HPDE6-E6E7 (cell line): ENCODE measurements around the gene VAV2.

ENCODE experiments used
- DNase-seq: peaks from one replicate; pipeline ENCODE4 v3.0.0; 2011; ENCODE audit warnings: missing footprints; ENCODE audit errors: extremely low spot score

Gene VAV2

DNA sequence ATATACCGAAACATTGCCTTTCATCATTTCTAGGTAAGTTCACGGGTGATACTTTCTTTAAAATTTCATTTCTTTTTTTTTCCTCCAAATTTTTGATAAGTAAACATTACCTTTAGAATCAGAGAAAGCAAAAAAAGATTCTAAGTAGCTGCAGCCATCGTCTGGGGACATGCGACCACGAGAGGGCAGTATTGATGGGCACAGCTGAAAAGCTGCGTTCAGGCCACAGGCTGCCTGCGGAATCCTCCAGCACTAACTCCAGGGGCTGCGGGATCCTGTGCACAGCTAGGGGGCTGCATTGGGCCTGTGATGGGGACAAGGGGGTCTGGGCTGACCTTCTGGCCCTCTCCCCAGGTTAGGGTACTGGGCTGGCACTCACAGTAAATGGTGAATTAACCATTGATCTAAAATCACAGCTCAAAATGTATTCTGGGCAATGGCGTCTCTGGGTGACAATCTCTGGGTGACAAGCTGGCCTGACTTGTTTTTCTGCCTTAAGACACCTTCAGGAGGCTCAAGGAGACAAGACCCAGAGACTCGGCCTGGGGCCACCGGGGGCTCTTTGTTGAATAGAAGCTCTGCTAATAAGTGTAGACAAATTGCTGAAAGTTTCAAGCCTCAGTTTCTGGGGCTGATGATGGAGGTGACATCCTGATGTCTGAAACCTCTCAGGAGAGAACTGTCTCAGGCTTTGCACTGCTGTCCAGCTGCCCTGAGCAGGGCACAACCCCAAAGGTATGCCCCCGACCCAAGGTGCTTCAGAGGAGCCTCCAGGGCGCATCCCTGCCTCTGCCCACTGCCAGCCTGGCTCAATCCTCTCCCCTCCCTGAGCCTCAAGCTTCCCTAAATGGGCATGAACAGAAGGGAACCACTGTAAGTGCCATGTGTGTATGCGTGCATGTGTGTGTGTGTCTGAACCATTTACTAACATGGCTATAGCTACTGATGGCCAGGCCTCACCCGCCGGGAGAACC is 209.7 kb downstream of the VAV2 start:
- DNase-seq = peak; percentile 43

DNA sequence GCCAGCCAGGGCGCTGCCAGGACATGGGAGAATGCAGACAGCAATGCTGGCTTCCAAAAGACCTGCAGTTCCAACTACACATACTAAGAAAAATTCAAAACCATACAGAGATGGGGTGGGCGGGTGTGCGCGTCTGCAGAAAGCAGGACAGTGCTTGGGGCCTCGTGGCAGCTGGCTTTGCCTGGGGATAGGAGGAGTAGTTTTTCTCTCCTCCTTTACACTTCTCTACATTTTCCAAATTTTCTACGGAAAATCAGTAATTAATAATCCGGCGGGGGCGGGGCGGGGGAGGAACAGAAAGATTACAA is 210.3 kb downstream of the VAV2 start:
- DNase-seq = no peak

DNA sequence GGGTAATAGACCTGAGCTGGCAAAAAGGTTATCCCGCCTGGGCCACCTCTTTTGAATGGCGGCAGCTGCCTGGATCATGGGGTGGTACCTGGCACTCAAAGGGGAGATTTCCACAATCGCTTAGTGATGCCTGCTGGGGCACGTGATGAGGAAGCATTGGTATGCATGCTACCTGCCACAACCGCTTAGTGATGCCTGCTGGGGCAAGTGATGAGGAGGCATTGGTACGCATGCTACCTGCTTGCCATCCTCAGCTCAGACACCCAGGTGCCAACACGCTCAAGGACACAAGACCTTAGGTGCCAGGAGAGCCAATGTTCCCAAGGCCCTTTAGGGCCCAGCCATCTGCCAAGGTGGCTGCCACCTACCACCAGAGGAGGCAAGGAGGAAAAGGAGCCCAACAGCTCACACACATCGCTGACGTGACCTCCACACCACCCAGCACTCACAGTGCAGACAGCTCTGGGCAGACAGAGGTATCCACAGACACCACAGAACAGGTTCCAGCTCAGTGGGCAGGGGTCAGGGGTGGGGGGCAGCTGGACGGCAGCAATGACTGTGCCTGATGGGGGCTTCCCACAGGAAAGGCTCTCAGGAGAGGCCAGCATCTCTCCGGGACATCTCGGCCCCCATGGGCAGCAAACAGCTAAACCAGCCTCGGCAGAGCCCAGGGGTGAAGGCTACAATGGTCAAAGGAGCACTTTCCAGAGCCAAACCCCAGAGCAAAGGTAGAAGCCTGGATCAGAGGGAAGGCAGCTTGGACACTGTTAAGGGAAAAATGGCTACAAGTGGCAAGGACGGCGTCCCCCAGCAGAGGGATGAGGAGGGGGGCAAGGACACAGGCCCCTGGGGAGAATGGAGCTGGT is 210.9 kb downstream of the VAV2 start:
- no peak for DNase-seq

DNA sequence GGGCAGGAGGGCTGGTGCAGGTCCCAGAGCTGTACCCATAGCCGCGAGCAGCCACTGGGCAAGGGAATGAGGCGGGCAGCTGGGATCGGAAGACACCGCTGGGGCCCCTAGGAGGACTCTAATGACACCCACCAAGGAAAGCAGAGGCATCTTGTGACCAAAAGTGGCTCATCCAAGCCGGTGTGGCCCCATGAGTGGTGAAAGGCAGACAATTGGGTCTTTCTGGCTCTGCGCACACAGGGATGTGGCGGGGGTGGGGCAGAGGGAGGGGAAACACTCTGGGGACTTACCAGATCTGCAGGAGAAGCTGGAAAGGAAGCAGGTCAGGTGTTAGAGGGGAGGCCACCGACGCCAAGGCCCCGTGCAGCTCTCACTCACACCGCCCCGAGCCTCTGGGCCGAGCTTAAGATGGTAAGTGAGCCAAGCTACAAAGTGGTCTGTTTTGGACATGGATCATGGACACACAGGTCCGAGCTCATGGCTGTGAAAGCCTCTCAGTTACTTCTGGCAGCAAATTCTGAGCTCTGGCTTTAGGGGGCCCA is 211.6 kb downstream of the VAV2 start:
- no peak for DNase-seq

DNA sequence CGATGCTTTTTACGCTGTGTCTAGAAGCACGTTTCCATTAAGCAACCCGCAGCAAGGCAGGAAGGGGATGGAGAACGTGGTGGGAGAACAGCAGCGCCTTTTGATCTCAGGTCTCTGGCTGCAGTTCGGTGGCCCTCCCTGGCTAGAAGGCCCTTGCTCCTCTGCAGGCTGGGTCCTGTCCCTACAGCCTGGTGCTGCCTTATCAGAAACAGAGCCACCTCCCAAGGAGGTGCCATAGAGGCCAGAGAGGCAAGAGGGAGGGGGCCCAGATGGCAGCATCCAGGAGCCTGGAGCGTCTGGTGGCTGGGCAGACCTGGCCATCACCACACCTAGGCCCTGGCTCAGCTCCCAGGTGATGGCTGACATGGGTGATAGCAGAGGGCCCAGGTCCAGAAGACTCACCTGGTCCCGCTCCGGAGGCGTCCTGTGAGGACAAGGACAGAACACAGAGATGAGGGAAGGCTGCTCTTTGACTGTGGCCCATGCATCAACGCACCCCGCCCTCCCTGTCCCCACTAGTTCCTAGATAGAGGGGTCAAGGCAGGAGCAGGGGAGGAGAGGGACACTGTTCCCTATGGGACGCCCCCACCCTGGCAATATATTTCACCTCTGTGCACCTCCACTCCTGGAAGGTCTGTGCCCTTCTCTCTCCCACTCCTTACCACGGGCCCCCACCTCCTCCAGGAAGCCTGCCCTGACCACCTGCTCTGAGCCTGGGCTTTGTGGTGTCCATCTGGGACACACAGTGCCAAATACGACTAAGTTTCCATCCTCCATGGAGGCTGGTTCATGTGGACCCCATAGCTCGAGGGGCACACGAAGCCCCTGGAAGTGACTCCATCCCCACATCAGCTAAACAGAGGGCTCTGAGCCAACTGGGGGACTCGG is 212.4 kb downstream of the VAV2 start:
- DNase-seq = no peak

DNA sequence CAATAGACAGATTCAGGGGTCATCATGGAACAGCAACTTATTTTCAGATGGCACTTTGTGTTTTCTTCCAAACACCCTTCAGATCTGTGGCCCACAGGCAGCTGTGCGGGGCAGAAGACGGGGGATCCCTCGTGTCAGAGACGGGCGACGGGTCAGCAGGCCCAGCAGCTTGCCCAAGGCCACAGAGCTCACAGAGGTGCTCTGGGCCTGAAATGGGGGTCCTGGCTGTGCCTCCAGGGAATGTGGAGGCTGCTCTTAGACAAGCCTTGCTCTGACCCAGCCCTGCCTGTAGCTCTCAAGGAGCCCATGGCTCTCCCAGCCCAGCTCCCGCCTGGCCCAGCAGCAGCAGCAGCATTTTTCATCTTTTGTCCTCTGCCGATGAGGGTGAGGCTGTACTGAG is 213.0 kb downstream of the VAV2 start:
- DNase-seq = no peak

DNA sequence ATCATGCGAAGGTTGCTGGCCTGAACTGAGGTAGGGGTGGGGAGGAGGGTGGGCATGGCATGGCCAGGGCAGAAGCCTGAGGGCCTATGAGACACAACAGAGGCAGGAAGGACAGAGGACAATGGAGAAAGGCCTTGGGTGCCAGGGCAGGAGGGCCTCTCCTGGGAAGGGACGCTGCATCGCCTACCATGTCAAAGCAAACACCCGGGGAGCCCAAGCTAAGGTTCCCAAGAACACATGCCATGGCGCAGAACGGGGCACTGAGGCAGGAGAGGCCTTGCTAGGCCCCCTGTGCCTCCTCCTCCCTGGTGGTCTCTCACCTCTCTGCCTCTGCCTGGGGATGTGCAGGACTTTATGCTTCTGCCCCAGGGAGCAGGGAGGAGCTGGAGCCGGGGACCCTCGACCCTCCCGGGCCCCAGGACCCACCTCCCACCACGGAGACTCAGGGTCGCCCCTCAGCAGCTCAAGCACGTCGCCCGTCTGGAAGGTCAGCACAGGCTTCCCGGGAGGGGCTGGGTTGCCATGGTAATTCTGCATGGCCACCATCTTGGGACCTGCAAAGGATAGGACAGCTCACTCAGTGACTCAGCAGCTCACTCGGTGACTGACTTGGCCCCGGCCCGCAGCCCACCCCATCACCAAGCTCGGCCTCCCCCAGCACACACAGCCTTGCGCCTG is 213.6 kb downstream of the VAV2 start:
- no peak for DNase-seq

DNA sequence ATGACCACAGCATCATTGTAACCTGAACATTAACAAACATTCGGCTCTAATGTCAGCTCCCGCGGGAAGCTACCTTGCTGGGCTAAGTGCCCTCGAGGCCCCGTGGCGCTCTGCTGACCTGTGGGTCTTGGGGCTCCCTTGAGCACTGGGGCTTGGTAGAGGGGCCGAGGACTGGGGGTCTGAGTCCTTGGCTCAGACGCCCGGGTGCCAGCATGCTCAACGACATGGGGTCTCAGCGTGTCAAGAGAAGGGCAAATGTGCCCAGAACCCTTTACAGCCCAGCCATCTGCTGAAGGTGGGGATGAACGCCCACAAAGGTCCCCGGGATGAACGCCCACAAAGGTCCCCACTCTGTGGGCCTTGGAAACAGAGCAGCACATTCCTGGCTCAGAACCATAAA is 214.3 kb downstream of the VAV2 start:
- no peak for DNase-seq

DNA sequence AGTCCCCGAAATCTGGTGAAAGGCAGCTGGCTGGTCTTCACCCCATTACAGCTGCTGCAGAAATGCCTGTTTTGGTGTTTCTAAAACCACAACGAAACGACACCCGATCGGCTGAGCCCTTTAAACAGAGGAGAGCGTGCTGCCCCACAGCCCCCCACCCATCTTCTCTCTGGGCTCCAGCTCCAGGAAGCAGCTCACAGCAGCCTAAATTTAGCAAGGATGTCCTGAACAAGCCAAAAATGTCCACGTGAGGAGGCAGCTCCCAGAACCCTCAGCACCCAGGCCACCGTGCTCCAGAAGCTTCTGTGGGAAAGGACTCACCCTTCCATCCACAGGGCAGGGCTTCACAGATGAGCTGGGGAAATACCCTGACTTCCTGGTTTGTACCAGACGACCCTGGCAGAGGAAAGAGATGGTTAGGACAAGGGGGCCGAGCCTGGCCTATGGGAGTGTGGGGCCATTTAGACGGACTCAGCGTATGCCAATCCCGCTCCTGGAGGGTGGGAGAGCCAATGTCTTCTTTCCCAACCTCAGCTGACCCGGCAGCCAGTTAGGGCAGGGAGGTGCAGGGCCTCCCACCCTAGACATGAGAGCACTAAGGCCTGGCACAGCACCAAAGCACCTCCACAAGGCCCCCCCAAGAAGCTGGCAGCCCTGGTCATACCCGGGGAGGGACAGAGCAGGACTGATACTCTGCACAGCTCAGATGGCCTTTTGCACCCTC is 214.9 kb downstream of the VAV2 start:
- no peak for DNase-seq

DNA sequence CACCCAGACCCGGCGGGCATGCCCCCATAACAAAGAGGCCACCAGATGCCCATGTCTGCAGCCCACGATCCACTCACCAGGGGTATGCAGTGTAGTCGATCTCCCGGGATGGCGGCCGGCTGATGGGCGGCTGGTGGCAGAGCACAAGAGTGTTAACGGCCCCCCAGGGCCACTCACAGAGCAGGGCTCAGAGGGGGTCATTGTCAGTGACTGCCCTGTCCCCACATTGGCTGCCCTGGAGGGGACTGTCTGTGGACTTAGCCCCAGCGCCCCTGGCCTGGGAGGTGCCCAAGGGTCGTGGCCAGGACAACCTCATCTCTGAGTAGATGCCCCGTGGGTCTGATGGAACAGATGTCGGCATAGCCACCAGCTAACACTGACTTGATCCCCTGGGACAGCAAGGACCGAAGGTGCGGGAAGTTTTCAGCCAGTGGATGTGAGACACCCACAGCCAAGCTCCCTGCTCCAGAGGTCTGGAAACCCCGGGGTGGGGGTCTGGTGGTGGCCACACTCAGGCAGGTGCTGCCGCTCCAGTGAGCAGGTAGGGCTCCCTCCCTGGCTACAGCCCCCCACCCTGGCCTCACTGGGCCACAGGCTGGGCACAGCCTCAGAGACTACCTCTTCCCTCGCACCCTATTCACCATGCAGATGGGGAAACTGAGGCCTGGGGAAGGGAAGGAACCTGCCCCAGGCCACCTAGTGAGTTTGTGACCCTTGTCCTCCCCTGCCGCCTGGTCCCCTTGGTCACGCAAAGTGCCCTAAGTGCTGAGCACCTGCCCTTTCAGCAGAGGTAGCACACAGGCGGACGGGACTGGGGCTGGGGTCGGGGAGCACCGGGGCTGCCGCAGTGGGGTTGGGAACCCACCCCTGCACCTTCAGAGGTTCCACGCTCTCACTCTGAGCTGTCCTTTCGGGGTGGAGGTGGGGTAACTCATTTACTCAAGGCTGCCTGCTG is 215.9 kb downstream of the VAV2 start:
- no peak for DNase-seq

DNA sequence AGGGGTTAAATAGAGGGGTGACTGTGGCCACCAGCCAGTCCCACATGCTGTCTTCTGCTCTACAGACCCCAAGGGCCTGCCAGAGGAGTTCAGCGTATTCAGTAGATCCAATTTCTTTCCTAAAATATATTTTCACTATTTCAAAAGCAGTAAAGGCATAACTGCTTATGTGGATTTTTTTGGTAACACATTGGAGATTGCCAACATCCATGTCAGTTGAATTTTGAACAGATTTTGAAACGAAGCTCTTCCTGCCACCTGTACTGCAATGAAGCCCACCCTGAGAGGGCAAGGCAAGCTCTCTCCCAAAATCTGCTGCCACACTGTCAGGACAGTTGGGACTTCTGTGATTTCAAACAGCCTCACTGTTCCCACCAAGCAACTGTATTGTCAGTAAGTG is 216.8 kb downstream of the VAV2 start:
- DNase-seq = no peak

DNA sequence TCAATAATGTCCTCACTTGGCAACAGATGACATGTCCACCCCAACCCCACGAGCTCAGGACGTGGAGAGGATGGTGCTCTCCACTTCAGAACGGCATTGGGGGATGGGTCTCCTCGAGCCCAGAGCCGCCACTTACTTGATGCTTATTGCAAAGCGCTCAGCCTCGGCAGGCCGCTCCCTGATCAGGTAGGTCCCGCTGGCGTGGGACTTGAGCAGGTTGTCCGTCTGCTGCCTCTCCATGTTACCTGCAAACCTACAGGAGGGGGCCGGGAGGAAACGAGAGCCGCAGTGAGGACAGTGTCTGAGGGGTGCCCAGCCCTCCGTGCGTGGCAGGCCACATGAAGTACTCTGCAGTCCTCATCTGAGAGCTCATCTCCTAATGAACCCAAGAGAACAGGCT is 217.3 kb downstream of the VAV2 start:
- DNase-seq = no peak

DNA sequence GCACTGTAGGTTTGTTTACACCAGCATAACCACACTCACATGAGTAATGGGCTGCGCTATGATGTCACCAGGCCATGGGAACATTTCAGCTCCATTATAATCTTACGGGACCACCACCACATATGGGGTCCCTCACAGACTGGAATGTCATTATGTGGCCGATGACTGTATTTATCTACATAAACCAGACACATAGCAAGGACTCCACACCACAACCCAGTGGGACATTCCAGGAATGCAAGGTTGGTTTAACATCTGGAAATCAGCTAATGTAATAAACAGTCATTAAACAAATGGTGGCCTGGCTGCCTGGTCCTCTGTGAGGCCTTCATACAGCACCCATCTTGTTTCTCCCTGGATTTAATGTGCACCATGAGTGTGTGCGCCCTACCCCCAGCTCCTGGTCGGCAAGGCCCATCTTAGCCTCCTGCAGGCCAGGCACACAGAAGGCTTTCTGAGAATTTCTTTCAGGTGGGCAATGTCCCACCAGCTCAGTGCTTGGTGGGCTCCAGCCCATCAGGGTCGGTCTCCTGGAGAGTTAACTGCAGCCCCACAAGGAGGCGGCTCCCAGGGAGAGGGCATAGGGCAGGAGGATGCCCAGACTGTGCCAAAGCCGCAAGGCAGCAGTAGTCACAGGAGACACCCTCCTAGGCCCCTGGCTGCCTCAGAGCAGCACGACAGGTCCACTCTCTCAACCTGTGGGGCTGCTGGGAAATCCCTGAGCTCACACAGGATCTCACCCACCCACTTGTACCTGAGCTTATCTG is 218.1 kb downstream of the VAV2 start:
- no peak for DNase-seq

DNA sequence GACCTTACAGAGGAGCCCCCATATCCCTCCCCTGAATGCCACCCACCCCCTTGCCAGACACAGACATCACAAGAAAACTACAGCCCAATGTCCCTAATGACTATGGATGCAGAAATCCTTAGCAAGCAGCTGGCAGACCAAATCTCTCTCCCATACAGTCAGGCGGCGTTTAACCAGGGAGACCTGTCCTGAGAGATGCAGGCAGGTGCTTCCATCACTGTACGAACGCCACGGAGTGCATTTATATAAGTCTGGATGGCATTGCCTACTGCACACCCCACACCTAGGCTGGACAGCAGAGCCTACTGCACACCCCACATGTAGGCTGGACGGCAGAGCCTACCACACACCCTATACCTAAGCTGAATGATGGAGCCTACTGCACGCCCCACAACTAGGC is 219.5 kb downstream of the VAV2 start:
- DNase-seq = no peak

DNA sequence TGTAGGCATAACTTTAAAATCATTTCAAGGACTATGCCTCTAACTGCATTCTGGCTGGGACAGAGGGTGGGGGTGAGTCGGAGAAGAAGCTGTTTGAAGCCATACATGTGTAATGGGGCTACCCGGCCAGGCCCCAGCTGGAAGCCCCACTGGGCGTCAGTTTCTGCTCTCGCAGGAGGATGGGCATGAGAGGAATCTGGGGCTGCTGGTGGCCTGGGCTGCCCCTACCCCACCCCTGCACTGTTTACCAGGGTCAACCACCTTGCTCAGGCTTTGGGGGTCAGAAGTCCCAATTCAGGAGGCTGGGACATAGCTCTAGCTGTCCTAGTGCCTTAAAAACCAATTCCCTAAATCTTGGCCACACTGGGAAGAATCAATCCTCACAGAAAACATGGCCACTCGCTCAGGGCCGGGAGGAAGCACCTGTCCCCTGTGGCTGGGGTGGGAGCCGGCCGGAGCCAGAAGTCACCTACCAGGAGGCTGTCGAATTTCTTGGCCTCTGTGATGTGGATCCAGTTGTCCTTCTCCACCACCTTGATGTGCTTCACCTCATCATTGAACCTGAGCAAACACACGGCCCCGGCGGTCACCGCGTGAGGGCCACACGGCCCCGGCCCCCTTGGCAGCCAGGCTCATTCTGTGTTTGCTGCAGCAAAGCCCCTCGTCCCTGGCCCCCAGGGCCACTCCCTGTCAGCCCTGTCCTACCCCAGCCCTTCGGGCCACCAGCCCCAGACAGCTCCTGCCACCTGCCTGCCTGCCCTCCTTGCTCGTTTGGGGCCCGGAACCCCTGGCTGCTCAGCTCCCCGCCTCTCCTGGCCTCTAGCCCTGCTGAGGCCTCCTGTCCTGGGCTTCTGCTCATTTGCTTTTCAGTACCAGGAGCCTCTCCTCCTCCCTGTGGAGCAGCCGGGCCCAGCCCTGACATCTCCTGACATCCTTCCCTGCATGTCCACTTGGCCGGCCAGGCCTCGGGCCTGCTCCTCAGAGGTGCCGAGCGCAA is 220.3 kb downstream of the VAV2 start:
- no peak for DNase-seq

DNA sequence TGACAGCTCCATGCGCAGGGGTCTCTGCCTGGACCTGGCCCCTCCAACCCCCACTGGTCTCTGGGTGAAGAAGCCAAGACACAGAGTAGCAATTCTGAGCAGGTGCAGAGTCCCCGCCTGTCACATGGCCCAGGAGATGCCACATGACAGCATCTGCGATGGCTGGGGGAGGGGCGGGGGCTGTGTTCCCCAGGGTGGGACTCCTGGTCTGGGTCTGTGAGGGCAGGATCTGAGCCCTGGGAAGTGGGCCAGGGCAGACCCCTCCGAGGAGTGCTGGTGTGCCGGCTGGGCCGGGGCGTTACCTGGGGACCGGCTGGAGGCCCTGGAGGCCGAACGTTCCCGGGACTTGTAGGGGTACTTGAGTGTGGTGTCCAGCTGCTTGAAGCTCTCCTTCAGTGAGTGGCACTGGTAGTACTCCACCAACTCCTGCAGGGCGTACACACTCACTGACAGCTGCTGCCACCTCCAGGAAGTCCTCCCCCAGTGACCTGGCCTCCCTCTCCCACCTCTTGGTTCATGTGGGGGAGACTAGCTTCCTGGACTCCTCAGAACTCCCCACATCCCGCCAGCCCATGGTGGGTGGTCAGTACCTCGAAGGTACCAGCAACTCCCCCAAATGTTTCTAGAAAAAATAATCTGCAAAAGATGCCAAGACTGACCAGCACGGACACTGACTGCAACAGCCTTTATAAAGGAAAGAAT is 221.9 kb downstream of the VAV2 start:
- no peak for DNase-seq
